GM19351 (cell line): ENCODE data around the gene ADD1.
A peak's percentile ranks its signal among the peaks of the same experiment; 100 is the strongest.

Experiments
- ATAC-seq: cut with Tn5 transposase; IDR thresholded peaks from one replicate; pipeline ENCODE4 v1.9.1; 2021; ENCODE audit warnings: mild to moderate bottlenecking, moderate library complexity; ENCODE audit not compliant: unreplicated experiment

The ADD1 gene

GRCh38 chr4:2820216-2820982, 23.2 kb upstream of the ADD1 start:
- no peak for ATAC-seq

- no peak for ATAC-seq
These were observed 21.0 kb upstream of the ADD1 start for GRCh38 chr4:2822461-2823300.

- ATAC-seq: no peak
These were observed 20.4 kb upstream of the ADD1 start for GRCh38 chr4:2823301-2823670.

- no peak for ATAC-seq
These were observed 19.8 kb upstream of the ADD1 start for GRCh38 chr4:2823671-2824328.

GRCh38 chr4:2824329-2824835, 19.3 kb upstream of the ADD1 start:
- no peak for ATAC-seq

DNA sequence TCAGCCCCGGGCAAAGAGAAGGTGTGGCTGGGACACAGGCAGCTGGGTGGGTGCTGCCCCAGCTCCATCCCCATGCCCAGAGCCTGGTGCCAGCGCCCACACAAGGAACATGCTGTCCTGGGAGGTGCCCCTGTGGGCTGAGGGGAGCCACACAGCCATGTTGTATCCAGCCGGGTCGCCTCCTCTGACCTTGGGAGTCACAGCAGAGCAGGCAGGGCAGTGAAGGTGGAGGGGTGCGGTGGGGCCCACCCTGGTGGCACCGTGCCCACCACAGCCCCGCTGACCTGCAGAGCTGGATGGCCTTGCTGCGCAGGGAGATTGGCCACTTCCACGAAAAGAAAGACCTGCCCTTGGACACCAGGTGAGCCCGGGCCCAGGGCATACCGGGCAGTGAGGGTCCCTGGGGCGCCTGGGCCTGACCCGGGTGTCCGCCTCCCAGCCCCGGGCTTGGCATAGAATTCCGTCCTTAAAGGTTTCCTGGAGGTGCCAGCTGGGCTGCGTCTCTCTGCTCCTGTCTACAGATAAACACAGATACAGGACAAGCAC, 18.7 kb upstream of the ADD1 start:
- no peak for ATAC-seq

GRCh38 chr4:2825740-2826139, 17.9 kb upstream of the ADD1 start:
- no peak for ATAC-seq

DNA sequence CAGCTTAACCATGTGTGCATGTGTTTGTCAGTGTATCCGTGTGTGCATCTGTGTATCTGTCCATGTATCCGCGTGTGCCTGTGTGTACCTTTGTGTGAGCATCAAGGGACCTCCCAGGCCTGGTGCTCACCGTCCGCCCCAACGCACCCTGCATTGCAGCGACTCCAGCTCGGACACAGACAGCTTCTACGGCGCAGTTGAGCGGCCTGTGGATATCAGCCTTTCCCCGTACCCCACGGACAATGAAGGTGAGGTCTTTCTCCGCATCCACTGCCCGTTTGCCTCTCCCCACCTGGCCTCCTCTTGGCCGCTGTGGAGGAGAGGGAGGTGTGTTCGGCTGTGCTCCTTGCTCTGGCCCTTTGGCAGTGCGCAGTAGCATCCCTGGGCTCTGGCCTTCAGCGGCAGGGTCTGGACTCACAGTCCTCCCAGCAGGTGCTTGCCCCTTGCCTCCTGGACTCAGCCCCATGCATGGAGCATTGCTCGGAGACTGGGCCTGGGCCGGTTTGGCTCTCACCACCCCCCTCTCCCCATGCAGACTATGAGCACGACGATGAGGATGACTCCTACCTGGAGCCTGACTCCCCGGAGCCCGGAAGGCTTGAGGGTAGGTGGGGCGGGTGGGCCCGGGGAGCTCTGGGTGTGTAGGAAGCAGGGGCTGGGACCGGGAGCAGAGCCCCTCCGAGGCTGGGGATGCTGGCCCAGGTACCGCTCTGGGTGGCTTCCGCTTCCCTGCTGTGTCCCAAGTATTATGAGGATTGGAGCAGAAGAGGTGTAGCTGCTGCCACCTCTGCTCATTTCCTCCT, 16.4 kb upstream of the ADD1 start:
- no peak for ATAC-seq

DNA sequence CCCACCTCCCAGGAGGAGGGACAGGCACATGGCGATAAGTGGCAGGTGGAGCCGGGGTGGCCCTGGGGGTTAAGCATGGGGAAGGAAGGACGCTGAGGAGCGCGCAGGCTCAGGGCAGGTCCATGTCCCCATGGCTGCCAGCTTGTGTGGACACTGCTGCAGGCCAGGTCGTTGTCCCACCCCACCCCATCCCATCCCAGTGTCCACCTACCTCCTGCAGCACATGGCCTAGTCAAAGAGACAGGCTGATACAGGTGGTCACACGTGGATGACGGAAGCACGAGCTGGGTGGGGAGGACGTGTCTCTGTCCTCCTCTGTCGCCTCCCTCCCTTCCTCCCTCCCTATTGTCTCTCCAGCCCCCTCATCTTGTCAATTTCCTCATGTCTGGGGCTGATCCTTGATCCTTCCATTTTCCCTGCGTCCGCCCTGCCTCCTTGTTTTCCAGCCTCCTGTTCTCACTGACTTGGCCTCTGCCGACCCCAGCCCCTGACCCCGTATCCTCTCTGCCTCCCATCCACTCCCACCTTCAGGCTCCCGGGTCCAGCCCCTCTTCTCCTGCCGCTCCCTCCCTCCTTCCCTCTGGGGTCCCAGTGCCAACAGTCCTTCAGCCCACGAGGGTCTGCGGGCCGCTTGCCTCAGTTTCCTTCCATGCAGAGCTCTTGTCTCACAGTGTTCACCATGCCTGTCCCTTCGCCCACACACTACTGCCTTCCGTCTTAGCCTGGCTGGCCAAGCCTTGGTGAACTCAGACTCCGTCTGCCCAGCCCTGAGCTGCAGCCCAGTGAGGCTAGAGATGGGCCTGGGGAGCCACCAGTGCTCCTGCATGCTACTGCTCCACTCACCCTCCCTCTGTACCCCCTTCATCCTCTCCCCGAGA, 15.5 kb upstream of the ADD1 start:
- no peak for ATAC-seq

- ATAC-seq: no peak
These were observed 14.9 kb upstream of the ADD1 start for GRCh38 chr4:2828758-2829181.

DNA sequence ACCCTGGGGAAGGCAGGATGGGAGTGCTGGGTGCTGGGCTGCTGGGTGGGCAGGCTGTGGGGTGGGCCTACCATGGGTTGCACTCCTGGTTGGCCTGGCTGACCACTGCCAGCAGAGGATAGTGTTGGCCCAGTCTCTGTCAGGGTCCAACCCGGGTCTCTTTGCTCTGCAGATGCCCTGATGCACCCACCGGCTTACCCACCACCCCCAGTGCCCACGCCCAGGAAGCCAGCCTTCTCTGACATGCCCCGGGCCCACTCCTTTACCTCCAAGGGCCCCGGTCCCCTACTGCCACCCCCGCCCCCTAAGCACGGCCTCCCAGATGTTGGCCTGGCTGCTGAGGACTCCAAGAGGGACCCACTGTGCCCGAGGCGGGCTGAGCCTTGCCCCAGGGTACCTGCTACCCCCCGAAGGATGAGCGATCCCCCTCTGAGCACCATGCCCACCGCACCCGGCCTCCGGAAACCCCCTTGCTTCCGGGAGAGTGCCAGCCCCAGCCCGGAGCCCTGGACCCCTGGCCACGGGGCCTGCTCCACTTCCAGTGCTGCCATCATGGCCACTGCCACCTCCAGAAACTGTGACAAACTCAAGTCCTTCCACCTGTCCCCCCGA, 14.2 kb upstream of the ADD1 start:
- ATAC-seq: no peak

GRCh38 chr4:2829933-2830451, 13.7 kb upstream of the ADD1 start:
- ATAC-seq: no peak

DNA sequence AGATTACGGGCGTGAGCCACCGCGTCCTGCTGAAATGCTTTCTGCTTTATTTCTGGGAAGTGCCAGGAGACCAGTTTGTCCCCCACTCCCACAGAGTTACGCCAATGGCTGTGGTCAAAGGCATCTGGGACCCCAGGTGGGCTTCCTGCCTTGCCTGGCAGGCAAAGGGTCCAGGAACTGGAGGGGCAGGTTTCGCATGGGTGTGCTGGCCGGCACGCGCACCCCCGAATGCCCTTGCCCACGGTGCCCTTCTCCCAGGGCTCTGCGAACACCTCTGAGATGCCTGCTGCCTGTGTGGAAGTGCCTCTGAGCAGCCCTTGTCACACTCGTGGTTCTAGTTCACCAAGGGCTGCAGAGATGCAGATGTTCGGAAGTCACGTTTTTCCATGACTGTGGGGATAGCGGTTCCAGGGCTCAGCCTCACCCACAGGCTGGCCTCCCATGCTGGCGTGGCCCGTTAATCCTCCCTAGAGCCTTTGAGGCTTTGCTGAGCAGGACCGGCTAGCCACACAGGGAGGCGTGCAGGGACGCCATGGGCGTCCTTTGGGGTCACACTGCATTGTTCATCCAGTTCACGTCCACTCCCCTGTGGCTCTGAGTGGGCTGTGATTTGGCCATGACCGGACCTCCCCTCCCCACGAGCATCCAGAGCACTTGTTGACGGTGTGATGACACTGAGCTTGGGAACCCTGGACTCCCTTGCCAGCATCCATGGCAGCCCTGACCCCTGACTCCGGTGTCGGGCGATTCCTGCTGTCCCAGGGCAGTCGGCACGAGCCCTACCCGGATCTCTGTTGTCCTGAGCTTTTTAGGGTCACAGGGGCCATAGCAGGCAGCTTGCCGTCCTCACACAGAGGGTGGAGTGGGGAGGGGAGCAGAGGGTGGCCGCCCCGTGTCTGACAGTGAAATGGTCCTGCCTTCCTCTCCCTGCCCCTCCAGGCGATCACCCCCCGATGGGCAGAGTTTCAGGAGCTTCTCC, 12.7 kb upstream of the ADD1 start:
- ATAC-seq: no peak

- ATAC-seq: no peak
These were observed 11.9 kb upstream of the ADD1 start for GRCh38 chr4:2831611-2832308.

DNA sequence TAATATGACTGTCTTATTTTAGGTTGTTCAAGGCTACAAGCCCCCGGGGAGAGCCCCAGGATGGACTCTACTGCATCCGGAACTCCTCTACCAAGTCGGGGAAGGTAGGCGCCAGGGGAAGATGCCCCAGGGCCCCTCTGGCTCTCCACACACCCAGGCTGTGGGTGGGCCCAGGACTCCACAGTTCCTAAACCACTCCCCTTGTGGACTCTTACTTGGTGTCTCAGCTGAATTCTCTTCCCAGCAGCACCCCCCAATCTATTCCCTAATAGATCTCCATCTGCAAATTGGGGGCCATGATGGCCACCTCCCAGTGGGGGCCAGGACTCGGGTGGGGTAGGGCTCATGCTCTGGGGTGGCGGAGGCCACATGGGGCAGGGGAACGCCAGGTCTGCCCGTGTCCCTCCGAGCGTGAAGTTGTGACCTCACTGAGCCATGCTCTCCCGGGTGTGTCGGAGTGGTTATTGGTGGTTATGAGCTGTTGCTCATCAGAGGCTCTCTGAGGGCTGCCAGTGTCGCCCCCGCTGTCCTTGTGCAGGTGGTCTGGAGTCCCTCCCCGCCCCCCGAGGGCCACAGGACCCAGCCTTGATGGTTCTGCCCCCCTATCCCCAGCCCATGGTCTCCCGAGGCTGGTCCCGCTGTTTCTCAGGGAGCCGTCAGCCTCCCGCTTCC, 11.2 kb upstream of the ADD1 start:
- ATAC-seq: peak; percentile 84

DNA sequence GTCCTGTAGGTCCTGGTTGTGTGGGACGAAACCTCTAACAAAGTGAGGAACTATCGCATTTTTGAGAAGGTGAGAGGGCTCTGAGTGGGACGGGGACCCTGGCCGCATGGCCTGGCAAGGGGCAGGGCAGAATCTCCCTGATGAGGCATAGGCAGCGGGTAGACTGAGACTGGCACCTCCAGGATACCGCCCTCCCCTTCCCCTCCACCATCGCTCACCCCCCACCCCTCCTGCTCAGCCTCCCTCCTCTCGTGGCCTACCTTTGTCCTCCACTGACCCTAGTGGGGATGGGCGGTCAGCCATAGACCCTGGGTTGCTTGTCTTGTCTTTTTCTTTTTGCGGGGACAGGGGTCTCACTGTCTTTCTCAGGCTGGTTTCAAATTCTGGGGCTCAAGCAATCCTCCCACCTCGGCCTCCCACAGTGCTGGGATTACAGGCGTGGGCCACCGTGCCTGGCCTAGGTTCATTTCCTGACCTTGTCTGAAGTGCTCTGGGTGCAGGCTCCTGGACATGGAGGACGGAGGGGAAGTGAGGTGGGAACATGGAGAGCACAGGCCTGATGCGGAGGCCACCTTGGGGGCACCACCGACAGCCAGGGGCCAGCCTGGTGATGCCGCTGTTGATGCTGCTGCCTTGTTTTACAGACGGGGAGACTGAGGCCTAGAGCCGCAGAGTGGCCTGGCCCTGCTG, 10.5 kb upstream of the ADD1 start:
- ATAC-seq: peak; percentile 11
